ENCODE measurements around the gene OR8B4.
"Not testable (repeated sequence)": the region's sequence is repeated elsewhere in the genome, so short reads cannot be mapped to it uniquely, and the experiment has no call there.

The OR8B4 gene

DNA sequence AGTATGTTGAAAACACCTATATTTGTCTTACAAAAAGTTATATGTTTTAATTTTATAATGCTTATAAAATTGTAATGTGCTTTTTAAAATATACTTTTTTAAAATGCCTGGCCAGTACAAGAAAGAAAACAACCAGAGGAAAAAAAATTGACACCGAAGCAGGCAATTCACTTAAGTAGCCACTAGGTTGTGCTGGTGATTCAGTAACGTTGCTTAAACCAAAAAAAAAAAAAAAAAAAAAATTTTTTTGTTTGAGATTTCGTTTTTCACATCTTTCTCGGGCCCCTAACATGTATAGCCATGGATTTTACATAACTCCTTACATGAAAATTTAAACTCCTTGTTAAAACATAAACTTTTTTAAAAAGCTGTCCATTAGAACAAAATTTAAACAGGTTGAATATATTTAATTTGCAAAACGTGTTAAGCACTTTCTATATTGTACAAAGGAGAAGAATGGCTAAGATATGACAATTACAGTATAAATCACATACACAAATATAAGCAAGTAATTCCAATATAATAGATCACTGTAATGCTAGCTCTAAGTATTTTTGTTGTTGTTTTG lies 9.2 kb downstream of the OR8B4 start:
- FAIRE-seq: peak; percentile 41
- DNase-seq (ENCODE audit: extremely low spot score, insufficient read length, low read depth): peak; percentile 8

DNA sequence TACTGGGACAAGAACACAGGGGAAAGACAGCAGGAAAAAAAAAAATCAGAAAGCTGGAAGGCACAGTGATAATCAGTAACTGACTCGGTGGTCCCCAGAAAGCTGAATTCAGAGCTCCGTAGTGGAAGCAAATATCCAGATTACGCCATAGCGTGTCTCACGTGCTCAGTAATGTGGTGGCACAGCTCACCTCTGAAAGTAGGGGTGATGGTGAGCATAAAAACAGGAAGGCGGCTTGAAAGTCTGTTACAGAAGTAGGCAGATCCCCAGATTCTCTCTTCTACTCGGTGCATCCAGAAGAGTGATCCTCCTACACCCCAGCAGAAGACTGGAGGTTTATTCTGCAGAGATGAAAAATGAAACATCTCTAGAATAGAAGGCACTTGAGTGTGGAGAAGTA lies 14.8 kb downstream of the OR8B4 start:
- FAIRE-seq (no peak), DNase-seq (ENCODE audit: extremely low spot score, insufficient read length, low read depth) (no peak)

DNA sequence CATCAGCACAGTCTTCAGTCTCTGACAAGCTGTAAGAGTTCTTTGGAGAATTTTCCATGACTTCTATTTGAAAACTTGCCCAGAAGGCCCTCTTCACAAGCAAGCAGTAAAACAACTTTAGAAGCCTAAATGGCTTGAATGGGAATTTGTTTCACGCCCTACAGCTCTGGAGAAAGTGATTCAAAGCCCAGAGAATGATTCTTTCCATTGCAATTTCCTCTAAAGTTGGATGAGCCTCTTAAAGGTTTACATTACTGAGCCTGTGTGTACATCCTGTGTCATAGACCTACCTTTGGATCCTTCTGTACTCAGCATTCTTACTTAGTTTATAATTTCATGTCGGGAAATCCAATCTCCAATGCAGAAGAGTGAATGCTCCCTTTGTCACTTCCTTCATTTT lies 19.1 kb downstream of the OR8B4 start:
- no peak for DNase-seq (ENCODE audit: extremely low spot score, insufficient read length, low read depth)
- FAIRE-seq: no peak

DNA sequence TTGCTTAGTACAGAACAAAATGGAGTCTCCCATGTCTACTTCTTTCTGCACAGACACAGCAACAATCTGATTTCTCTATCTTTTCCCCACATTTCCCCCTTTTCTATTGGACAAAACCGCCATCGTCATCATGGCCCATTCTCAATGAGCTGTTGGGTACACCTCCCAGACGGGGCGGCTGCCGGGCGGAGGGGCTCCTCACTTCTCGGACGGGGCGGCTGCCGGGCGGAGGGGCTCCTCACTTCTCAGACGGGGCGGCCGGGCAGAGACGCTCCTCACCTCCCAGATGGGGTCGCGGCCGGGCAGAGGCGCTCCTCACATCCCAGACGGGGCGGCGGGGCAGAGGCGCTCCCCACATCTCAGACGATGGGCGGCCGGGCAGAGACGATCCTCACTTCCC lies 21.5 kb downstream of the OR8B4 start:
- not testable (repeated sequence) for FAIRE-seq; DNase-seq (ENCODE audit: extremely low spot score, insufficient read length, low read depth)

DNA sequence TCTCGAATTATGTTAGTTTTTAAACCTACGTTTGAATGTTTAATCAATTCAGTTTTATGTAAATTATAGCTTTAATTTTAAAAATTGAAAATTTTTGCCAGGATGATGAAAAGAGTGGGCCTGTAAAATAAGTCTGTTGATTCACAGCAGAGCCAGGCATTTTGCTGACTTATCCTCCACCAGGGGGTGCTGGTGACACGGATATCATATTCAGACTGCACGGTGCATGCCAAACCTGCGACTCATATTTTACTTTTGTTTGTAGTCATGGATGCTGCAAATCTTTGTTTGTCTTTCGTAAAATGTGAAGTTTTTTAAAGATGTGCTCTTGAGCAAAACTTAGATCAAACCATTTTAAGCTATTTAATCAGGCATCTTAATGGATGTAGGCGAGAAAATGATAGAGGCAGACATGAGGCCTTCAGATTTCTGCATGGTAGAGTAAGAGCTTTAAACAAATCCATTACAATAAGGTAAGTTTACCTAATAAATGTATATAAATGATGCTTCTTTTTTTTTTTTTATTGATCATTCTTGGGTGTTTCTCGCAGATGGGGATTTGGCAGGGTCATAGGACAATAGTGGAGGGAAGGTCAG lies 22.2 kb downstream of the OR8B4 start:
- FAIRE-seq (peak; percentile 84), DNase-seq (ENCODE audit: extremely low spot score, insufficient read length, low read depth) (peak; percentile 12)

DNA sequence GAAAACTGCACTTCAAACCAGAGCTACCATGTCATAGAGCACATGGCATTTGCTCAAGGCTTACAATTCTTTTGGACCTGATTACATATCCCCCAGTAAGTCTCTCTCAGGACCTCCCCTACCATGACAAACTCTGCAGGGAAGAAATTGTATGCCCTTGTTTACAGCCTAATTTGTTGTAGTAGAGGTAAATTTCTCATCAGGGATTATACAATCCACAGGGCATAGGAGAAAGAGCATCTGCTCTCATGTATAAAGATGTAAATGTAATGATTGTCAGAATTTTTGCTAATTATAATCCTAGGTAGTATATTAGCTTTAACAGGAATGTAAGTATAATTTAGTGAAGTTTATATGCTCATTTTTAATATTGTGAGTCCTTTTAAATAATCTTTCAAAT lies 25.7 kb downstream of the OR8B4 start, which contains the start of gene OR8B3:
TSS of gene OR8B3 (minus strand) at position 101 of the 400 bp plus-strand sequence. CDS start 1,673 bp downstream, outside the sequence.
- FAIRE-seq (no peak), DNase-seq (ENCODE audit: extremely low spot score, insufficient read length, low read depth) (no peak)

DNA sequence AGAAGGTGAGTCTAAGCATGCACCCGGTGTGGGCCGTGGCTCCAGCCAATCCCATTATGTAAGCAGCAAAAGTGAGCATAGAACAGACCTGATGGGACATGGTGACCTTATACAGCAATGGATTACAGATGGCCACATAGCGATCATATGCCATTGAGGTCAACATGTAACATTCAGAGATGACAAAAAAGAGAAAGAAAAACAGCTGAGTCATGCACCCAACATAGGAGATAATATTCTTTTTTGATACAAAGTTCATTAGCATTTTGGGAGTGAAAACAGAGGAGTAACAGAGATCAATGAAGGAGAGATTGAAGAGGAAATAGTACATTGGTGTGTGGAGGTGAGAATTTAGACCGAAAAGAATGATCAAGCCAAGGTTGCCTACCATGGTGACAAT lies 27.8 kb downstream of the OR8B4 start:
- FAIRE-seq: not testable (repeated sequence)

DNA sequence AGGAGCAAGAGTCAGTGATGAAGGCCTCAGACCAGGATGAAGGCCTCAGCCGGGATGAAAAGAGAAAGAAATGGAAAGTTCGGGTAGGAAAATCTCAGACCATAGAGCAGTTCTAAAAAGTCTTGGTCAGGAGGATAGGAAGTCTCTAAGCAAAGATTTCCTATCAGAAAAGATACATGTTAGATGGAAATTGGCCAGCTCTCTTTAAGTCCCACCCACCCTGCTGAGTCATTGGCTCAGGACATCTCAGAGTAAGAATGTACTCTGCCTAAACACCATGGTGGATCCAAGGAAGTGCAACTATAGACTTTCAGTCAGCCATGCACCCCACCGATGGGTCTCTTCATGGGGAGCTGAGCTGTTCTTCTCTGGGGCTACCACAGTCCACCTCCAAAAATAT lies 30.3 kb downstream of the OR8B4 start:
- FAIRE-seq (no peak), DNase-seq (ENCODE audit: extremely low spot score, insufficient read length, low read depth) (no peak)

More for the DNA sequence above, 27.8 kb downstream of the OR8B4 start:
- not testable (repeated sequence) for DNase-seq (ENCODE audit: extremely low spot score, insufficient read length, low read depth)

DNA sequence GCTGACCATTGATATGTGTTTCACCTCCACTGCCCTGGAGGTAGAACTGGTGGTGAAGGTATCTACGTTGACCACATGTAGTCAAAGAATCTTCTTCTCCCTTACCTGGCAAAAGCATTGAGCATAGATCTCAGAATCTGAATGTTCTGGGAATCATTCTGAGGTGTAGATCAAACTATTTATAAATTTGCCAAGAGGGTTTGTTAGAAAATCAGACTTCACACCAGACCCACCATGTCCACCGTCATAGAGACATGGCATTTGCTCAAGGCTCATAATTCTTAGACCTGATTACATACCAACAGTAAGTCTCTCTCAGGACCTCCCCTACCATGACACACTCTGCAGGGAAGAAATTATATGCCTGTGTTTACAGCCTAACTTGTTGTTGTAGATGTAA lies 40.3 kb downstream of the OR8B4 start, which contains the start of gene OR8B2:
TSS of gene OR8B2 (minus strand) at position 101 of the 400 bp plus-strand sequence. CDS start 1,156 bp downstream, outside the sequence.
- DNase-seq (ENCODE audit: extremely low spot score, insufficient read length, low read depth) (no peak), FAIRE-seq (no peak)

DNA sequence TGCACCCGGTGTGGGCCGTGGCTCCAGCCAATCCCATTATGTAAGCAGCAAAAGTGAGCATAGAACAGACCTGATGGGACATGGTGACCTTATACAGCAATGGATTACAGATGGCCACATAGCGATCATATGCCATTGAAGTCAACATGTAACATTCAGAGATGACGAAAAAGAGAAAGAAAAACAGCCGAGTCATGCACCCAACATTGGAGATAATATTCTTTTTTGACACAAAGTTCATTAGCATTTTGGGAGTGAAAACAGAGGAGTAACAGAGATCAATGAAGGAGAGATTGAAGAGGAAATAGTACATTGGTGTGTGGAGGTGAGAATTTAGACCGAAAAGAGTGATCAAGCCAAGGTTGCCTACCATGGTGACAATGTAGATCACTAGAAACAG lies 41.8 kb downstream of the OR8B4 start:
- not testable (repeated sequence) for FAIRE-seq; DNase-seq (ENCODE audit: extremely low spot score, insufficient read length, low read depth)

DNA sequence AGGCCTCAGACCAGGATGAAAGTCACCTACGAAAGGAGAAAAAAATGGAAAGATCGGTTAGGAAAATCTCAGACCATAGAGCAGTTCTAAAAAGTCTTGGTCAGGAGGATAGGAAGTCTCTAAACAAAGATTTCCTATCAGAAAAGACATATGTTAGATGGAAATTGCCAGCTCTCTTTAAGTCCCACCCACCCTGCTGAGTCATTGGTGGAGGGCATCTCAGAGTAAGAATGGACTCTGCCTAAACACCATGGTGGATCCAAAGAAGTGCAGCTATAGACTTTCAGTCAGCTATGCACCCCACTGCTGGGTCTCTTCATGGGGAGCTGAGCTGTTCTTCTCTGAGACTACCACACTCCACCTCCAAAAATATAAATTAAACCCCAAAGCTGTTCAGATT lies 44.1 kb downstream of the OR8B4 start:
- DNase-seq (ENCODE audit: extremely low spot score, insufficient read length, low read depth): no peak
- no peak for FAIRE-seq

DNA sequence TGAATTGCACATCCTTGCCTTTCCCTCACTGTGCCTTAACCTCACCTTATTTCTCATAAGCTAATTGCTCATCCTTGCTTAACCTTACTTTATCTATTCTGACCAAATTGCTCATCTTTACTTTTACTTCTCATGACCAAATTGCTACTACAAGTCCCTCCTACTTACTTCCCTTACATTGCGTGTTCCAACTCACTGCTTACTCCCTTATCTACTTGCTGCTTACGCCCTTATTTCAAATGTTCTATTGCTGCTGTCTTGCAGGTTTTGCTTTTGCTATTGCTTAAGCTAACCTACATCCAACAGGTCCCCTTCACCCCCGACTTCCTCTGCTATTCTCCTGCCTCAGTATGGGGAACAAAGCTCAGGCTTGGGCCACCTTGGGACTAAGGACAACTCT lies 48.4 kb downstream of the OR8B4 start:
- DNase-seq (ENCODE audit: extremely low spot score, insufficient read length, low read depth): no peak
- no peak for FAIRE-seq
